HL-60 (cell line): Measurements from ENCODE around the gene CDT1.

ENCODE experiments used
- DNase-seq, 2 experiments: peaks; one replicate each; pipeline ENCODE4 v3.0.0-alpha.2; 2010 to 2020; ENCODE audit warnings: low read depth in 1 of 2, low spot score in 1 of 2
- H3K27ac ChIP-seq: fragments of 250-450 bp; sonication (Bioruptor Pico); replicated peaks from 2 replicates; pipeline ENCODE4 v1.5.1; 2020; ENCODE audit warnings: mild to moderate bottlenecking, moderate library complexity
- H3K27me3 ChIP-seq: fragments of 250-450 bp; sonication (Bioruptor Pico); 2 replicates; pipeline ENCODE4 v1.5.1; 2021; ENCODE audit warnings: mild to moderate bottlenecking, moderate library complexity; ENCODE audit not compliant: insufficient read depth, poor library complexity, severe bottlenecking
- H3K4me3 ChIP-seq: replicated peaks from 2 replicates; pipeline ENCODE4 v1.5.1; 2011; ENCODE audit warnings: mild to moderate bottlenecking, control low read depth, low read length; ENCODE audit not compliant: insufficient read depth
- CTCF ChIP-seq: IDR thresholded peaks from one replicate; pipeline ENCODE4 v1.5.1; 2011; ENCODE audit warnings: low read length, control low read depth, inconsistent platforms; ENCODE audit not compliant: insufficient read depth
- GABPA ChIP-seq: IDR thresholded peaks from 2 replicates; pipeline ENCODE4 v1.6.1; 2012; ENCODE audit warnings: low read depth
- POLR2AphosphoS5 ChIP-seq: IDR thresholded peaks from 2 replicates; pipeline ENCODE4 v1.6.1; 2012; ENCODE audit warnings: low read depth
- REST ChIP-seq: IDR thresholded peaks from 2 replicates; pipeline ENCODE4 v1.6.1; 2012; ENCODE audit warnings: low read depth; ENCODE audit not compliant: insufficient replicate concordance
- SPI1 ChIP-seq: IDR thresholded peaks from 2 replicates; pipeline ENCODE4 v1.6.1; 2012; ENCODE audit warnings: low read depth, mild to moderate bottlenecking, borderline replicate concordance

The CDT1 gene

GRCh38 chr16:88830258-88830657 is 26.7 kb downstream of the CDT1 start:
- Histone ChIP-seq H3K27ac (no peak overlapping the region), H3K27me3 (no peaks in the 10 kb centered on the region), H3K4me3 (no peak overlapping the region)
- TF ChIP-seq POLR2AphosphoS5: no peak
- TF ChIP-seq SPI1: no peak
- no peak for TF ChIP-seq REST
- DNase-seq: no peak

GRCh38 chr16:88830783-88831182 is 27.2 kb downstream of the CDT1 start:
- DNase-seq: no peak
- Histone ChIP-seq H3K27me3 (no peaks in the 10 kb centered on the region), H3K4me3 (no peak overlapping the region), H3K27ac (no peak overlapping the region)
- TF ChIP-seq POLR2AphosphoS5 (no peak), SPI1 (no peak), CTCF (no peak), GABPA (no peak), REST (no peak)

- Histone ChIP-seq H3K27me3 (no peaks in the 10 kb centered on the region), H3K27ac (no peak overlapping the region), H3K4me3 (no peak overlapping the region)
- TF ChIP-seq REST (no peak), GABPA (no peak), SPI1 (no peak), POLR2AphosphoS5 (no peak), CTCF (no peak)
- no peak for DNase-seq
Measured at GRCh38 chr16:88831838-88832237, 28.2 kb downstream of the CDT1 start.

GRCh38 chr16:88833086-88833485 is 29.5 kb downstream of the CDT1 start:
- no peak overlapping the region for H3K4me3 ChIP-seq
- no peak overlapping the region for H3K27ac ChIP-seq
- TF ChIP-seq CTCF (no peak), GABPA (no peak), SPI1 (no peak), POLR2AphosphoS5 (no peak), REST (no peak)
- no peak for DNase-seq
- no peaks in the 10 kb centered on the region for H3K27me3 ChIP-seq
